ENCODE measurements around the gene AFP. TPM values are rescaled to one million over a fixed set of nuclear protein-coding genes. Genes with fewer than 3 reads are reported as not detected.

The AFP gene
- total and polyA plus RNA-seq, 9 of the 15 experiments (the other 6 are each of a cell fraction or from before 2014, with no cell fraction given): 0.47 to 6.2 (median 3.0) TPM

DNA sequence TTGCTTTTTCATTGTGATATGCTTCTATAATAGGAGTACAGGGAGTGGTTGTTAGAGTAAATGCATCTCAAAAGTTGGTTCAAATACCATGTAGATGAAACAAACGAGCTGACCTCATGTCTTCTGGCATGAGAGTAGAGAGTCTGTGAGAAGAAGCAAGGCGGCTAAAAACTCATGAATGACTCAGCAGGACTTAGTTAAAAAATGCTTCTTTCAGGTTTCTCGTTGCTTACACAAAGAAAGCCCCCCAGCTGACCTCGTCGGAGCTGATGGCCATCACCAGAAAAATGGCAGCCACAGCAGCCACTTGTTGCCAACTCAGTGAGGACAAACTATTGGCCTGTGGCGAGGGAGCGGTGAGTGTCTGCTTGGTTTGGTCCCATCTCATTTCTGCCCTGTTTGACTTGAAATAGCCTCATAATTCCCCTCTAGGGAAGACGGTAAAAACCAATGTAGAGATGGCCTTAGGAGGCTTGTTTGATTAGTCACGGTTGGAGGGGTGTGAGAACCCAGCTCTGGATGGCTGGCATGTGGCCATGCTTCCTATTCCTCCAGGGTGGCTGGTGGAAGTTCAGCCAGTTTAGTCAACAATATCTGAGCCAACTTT is 14.5 kb downstream of the AFP start:
- Histone ChIP-seq H2AFZ (ENCODE audit: low read depth, low read length) (peak overlapping the region; percentile 98), H3K4me1 (replicated peaks in 1 of 2; ENCODE audit: control insufficient read depth in 2 of 2, insufficient read depth in 2 of 2, low read length in 2 of 2) (peaks cover 5 to 17% of the 10 kb centered on the region in 2 experiments; a peak in 3 of 5 replicates)
- TF ChIP-seq SRSF7 (optimal IDR thresholded peaks at IDR 0.05; ENCODE audit: low read depth, low read length) (no peak), SRSF9 (IDR thresholded peaks at IDR 0.05; ENCODE audit: borderline replicate concordance, low read depth, low read length) (no peak), RHOXF2B (CRISPR knock-in tag; conservative IDR thresholded peaks at IDR 0.05) (no peak), ZSCAN29 (IDR thresholded peaks at IDR 0.05) (no peak), L3MBTL2 (IDR thresholded peaks at IDR 0.05) (peak; percentile 67; the same call in 1 of the 2 replicates), MAFG (tag; conservative IDR thresholded peaks at IDR 0.05) (peak; percentile 96), ZNF408 (CRISPR knock-in tag; IDR thresholded peaks at IDR 0.05; ENCODE audit: low read depth) (no peak), MAFF (IDR thresholded peaks at IDR 0.05; ENCODE audit: low read length) (peak; percentile 83; the same call in 1 of the 2 replicates), STAT5A (IDR thresholded peaks at IDR 0.05; ENCODE audit: borderline replicate concordance, low read length) (no peak), MTA3 (IDR thresholded peaks at IDR 0.05; ENCODE audit: borderline replicate concordance) (peak; percentile 35; the same call in 1 of the 2 replicates), EHMT2 (IDR thresholded peaks at IDR 0.05) (peak; percentile 81; the same call in 1 of the 2 replicates), SMARCA4 (IDR thresholded peaks at IDR 0.05) (peak; percentile 57; the same call in 1 of the 2 replicates), NFE2L1 (tag; IDR thresholded peaks at IDR 0.05; ENCODE audit: borderline replicate concordance, low read depth) (peak; percentile 85), RBM15 (IDR thresholded peaks at IDR 0.05; ENCODE audit: insufficient read depth, low read length) (no peak), FOXM1 (IDR thresholded peaks at IDR 0.05; ENCODE audit: low read depth) (0 out of 2 replicates have a peak, but pooled peaks have one; percentile 32), FOXM1 (CRISPR knock-in tag; IDR thresholded peaks at IDR 0.05; ENCODE audit: low read depth) (no peak), SMC3 (conservative IDR thresholded peaks at IDR 0.05; ENCODE audit: insufficient read depth, low read depth, low read length) (no peak)
- TF ChIP-seq, protein P1, sequence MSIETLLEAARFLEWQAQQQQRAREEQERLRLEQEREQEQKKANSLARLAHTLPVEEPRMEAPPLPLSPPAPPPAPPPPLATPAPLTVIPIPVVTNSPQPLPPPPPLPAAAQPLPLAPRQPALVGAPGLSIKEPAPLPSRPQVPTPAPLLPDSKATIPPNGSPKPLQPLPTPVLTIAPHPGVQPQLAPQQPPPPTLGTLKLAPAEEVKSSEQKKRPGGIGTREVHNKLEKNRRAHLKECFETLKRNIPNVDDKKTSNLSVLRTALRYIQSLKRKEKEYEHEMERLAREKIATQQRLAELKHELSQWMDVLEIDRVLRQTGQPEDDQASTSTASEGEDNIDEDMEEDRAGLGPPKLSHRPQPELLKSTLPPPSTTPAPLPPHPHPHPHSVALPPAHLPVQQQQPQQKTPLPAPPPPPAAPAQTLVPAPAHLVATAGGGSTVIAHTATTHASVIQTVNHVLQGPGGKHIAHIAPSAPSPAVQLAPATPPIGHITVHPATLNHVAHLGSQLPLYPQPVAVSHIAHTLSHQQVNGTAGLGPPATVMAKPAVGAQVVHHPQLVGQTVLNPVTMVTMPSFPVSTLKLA (conservative IDR thresholded peaks at IDR 0.05): 0 out of 4 replicates have a peak, but pooled peaks of 1 of the 2 experiments have one; percentile 12
- TF ChIP-seq, protein P2, sequence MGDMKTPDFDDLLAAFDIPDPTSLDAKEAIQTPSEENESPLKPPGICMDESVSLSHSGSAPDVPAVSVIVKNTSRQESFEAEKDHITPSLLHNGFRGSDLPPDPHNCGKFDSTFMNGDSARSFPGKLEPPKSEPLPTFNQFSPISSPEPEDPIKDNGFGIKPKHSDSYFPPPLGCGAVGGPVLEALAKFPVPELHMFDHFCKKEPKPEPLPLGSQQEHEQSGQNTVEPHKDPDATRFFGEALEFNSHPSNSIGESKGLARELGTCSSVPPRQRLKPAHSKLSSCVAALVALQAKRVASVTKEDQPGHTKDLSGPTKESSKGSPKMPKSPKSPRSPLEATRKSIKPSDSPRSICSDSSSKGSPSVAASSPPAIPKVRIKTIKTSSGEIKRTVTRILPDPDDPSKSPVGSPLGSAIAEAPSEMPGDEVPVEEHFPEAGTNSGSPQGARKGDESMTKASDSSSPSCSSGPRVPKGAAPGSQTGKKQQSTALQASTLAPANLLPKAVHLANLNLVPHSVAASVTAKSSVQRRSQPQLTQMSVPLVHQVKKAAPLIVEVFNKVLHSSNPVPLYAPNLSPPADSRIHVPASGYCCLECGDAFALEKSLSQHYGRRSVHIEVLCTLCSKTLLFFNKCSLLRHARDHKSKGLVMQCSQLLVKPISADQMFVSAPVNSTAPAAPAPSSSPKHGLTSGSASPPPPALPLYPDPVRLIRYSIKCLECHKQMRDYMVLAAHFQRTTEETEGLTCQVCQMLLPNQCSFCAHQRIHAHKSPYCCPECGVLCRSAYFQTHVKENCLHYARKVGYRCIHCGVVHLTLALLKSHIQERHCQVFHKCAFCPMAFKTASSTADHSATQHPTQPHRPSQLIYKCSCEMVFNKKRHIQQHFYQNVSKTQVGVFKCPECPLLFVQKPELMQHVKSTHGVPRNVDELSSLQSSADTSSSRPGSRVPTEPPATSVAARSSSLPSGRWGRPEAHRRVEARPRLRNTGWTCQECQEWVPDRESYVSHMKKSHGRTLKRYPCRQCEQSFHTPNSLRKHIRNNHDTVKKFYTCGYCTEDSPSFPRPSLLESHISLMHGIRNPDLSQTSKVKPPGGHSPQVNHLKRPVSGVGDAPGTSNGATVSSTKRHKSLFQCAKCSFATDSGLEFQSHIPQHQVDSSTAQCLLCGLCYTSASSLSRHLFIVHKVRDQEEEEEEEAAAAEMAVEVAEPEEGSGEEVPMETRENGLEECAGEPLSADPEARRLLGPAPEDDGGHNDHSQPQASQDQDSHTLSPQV (IDR thresholded peaks at IDR 0.05): peak; percentile 83

More for the DNA sequence above, 14.5 kb downstream of the AFP start:
- peak overlapping the region; percentile 69 for H3K4me2 ChIP-seq (ENCODE audit: insufficient read depth, low read length)
- BruUV-seq (replicated peaks): no TSS peak
- peak; percentile 77 for ATAC-seq
- ChIA-PET CTCF (ENCODE audit: low intra/inter-chr PET ratio) (no interaction called here), POLR2A (interaction anchor here (0.6 to 0.7 kb wide), 2 partner anchors 18 to 707 kb away, joined by 3 read pairs; no protein-coding TSS in a partner anchor)
- peak overlapping the region; percentile 82 for H3K27ac ChIP-seq (ENCODE audit: extremely low read depth, low read depth, low read length)
- in situ Hi-C loops (cut with MboI): no loop called here
- peak; percentile 8 to 62 (median 20) for DNase-seq (ENCODE audit: extremely low read depth in 1 of 4, low spot score in 3 of 4)
- H3K79me2 ChIP-seq (ENCODE audit: control insufficient read depth, insufficient read depth, low read length): no peaks in the 10 kb centered on the region
- no peaks in the 10 kb centered on the region for H3K9me3 ChIP-seq (replicated peaks; ENCODE audit: control insufficient read depth, insufficient read depth, low read depth, low read length)
- H3K9me1 ChIP-seq (ENCODE audit: control insufficient read depth, insufficient read depth, low read length): no peaks in the 10 kb centered on the region
- H3K27me3 ChIP-seq (ENCODE audit: control insufficient read depth in 2 of 2, insufficient read depth in 2 of 2, low read length in 2 of 2): no peaks in the 10 kb centered on the region
- peak; percentile 54 for FAIRE-seq
- peak overlapping the region in 1 of 2 experiments; percentile 50; a peak in 3 of 4 replicates for H3K9ac ChIP-seq (ENCODE audit: insufficient read depth in 1 of 2, low read depth in 2 of 2, low read length in 2 of 2)
- no peak overlapping the region for H3K4me3 ChIP-seq
- H4K20me1 ChIP-seq (replicated peaks; ENCODE audit: control insufficient read depth, insufficient read depth, low read length): no peaks in the 10 kb centered on the region
- WGBS (ENCODE audit: insufficient coverage, low coverage, missing lambda C conversion rate): 19% methylated on average over 9 of the region's 9 CpGs
- intact Hi-C loops (cut with micrococcal nuclease): no loop called here
- H3K36me3 ChIP-seq (ENCODE audit: control insufficient read depth, insufficient read depth, low read length): no peaks in the 10 kb centered on the region
